Hematopoietic multipotent progenitor cell treated with erythropoietin and hydrocortisone succinate and interleukin-3 and kit ligand, for 4 days (in vitro differentiated cells): ENCODE data around the gene NPB.

Experiments
- DNase-seq: peaks from one replicate; pipeline ENCODE4 v3.0.0-alpha.2; 2015

NPB gene

GRCh38 chr17:81927653-81928543, 25.9 kb downstream of the NPB start, which contains the start of gene MAFG:
Gene MAFG, minus strand, starts transcription at chr17:81927735. Its CDS starts 4,550 bp downstream, at chr17:81923185.
- DNase-seq, result peak; percentile 98

- DNase-seq, result peak; percentile 38
These were observed 26.7 kb downstream of the NPB start for GRCh38 chr17:81928544-81929252.

DNA sequence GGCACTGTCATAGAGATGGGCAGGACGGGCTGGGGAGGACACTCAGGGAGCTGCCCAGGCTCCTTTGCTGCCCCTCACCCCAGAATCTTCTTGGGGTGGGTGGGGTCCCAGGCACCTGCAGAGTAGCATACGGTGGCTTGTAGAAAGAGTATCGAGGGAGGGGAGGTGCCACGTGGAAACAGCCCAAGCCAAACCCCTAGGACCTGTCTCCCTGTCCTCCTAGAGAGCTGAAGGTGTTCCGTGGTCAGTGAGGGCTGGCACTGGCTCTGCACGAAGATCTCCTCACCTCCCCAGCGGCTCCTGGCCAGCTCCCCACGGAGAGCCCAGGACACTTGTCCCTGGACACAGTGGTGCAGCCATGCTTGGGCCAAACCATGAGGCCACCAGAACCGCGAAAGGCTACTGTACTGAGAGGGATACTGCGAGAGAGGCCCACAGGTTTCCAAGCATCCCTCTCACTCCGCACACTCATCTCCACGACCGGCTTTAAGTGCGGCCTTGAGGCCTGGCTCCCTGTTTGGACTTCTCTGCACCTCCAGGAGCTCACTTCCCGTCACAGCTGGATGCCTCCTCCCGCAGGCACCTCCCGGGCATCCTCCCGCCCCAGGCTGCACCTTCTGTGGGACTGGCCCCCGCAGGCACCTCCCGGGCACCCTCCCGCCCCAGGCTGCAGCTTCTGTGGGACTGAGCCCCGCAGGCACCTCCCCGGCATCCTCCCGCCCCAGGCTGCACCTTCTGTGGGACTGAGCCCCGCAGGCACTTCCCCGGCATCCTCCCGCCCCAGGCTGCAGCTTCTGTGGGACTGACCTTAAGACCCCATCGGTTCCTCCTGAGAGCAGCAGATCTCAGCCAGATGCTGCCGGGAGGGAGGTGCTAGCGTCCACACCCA, 27.5 kb downstream of the NPB start:
- no peak for DNase-seq

DNA sequence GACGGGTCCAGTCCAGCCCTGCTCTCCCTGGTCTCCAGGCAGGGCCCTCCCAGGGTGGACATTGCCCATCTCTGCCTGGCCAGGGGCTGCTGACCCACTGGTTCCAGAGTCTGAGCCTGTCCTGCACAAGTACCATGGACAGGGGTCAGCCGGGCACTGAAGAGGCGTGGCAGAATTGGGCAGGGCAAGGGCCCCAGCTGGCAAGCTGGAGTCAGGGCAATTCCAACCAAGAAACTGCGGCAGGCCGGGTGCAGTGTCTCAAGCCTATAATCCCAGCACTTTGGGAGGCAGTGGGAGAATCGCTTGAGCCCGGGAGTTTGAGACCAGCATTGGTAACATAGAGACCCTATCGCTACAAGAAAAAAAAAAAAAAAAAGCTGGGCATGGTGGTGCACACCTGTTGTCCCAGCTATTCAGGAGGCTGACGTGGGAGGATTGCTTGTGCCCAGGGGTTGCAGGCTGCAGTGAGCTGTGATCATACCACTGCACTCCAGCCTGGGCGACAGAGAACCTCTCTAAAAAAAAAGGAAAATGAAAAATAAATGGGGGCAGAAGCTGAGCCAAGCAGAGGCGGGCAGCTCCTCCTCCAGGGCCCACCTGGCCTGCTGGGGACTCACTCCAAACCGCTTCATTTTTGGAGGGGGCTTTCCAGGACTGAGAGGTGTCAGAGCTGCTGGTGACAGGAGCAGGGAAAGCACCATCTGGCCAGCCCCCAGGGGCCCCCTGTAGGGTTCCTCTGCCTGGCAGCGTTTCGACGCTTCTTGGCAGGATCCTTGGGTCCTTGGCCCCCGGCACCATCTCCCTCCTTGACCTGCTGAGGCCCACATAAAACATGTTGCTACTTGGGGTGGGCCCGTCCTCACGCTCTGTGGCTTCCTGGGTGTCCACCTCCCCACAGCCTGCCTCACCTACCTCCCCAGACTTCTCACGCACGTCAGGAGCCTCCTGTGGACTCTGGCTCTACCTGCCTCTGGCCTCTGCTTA, 28.4 kb downstream of the NPB start:
- no peak for DNase-seq

DNA sequence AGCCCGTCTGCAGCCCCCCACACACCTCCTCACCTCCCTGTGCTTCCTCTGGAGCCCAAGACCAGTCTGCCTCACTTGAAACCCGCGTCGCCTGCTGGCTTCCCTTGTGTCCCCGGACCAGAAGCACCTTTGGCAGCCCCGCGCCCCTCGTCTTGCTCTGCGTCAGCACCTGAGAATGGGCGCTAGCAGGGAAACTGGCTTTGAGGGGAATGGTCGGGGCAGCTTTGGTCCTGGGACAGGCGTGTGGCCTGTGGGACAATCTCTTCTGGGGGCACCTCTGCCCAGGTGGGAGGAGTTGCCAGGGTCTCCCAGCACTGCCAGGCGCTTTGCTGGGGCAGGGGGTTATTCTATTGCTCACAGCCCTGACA, 29.1 kb downstream of the NPB start:
- no peak for DNase-seq

- peak; percentile 68 for DNase-seq
These were observed 29.7 kb downstream of the NPB start for GRCh38 chr17:81931557-81932332.

- DNase-seq, result peak; percentile 73
These were observed 30.4 kb downstream of the NPB start for GRCh38 chr17:81932333-81932983.

GRCh38 chr17:81933178-81933699, 31.2 kb downstream of the NPB start:
- DNase-seq, result no peak

DNA sequence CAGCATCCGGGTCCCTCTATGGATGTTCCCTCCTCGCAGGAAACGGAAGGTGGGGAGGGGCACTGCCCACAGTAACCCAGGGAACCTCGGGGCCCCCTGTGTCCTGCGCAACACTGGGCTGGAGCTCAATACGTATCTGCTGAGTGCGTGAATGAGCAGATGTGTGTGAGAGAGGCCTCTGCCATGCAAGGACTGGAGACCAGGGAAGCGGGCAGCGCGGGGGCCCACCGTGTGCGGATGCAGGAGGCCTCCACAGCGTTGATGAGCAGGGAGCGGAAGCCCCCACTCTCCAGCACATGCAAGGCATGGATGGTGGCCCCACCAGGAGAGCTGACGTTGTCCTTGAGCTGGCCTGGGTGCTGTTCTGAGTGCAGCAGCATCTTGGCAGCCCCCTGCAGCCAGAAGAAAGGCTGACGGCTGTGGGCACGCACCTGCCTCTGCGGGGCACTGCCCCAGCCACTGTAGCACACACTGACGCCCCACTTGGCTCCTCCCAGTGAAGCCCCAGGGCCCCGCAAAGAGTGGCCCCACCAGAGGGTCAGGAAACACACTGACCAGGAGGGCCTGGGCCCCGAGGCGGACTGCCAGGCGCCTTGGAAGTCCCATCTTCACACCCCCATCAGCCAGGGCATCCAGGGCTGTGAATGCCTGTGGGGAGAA, 32.2 kb downstream of the NPB start:
- DNase-seq, result no peak

DNA sequence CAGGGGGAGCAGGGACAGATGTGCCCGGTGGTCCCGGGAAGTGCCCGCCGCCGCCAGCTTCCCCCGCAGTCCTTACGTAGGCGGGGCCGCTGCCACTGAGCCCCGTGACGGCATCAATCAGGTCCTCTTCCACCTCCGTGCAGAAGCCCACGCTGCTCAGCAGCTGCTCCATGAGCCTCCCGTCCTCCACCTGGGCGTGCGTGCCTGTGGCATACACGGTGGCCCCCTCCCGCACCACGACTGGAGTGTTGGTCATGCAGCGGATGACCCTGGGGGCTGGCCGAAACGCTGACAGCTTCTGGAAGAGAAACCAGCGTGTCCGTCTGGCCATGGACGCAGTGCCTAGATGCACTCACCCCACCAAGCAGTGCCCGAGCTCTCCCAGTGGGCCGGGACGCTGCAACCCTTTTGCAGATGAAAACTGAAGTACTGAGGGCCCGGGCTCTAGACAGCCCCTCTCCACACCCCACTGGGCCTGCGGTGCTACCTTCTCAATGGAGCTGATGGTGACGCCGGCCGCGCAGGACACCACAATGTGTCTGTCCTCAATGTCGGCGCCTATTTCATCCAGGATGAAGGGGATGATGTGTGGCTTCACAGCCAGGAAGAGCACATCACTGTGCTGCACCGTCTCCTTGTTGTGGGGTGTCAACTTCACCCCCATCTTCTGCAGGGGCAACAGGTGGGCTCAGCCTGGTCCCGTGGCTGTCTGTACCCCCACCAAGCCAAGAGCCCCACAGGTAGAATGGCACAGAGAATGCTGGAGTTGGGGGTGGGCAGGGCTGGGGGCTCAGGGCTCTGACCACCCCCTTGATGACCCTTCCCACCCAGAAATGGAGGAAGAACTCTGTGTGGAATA, 33.0 kb downstream of the NPB start:
- DNase-seq, result no peak

DNA sequence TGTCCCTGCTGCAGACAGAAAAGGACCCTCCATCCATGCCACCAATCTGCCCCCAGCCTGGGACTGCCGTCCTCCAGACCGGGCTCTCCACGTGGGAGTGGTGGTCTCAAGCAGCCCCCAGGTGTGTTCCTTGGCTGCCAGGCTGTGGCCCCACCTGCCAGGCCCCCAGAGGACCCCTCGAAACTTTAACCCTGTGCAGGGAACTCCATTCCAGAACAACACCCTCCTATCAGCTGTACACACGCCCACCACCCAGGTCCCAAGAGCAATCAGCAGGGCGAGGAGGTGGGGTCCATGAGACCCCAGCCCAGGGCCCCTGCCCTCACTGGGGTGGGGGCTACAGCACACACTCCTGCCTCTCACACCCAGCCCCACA, 33.7 kb downstream of the NPB start:
- DNase-seq, result no peak

DNA sequence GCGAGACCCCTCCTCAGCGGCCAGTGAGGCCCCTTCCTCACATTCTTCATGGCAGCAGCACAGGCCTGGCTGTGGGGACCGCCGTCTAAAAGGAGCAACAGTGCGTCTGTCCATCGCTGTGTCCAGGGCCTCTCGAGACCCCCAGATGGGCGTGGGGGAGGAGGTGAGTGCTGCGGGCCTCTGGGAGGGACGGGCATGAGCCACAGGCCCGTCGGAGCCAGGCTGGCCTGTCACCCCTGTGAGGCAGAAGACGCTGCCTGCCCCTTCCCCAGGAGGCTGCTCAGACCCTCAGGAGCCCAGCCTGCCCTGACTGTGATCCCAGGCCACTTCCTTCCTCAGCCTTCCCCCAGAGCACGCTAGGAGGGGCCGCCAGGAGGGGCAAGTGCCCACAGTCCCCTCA, 37.2 kb downstream of the NPB start:
- no peak for DNase-seq

GRCh38 chr17:81939881-81940385, 37.9 kb downstream of the NPB start:
- no peak for DNase-seq

GRCh38 chr17:81940538-81941483, 38.8 kb downstream of the NPB start:
- no peak for DNase-seq

DNA sequence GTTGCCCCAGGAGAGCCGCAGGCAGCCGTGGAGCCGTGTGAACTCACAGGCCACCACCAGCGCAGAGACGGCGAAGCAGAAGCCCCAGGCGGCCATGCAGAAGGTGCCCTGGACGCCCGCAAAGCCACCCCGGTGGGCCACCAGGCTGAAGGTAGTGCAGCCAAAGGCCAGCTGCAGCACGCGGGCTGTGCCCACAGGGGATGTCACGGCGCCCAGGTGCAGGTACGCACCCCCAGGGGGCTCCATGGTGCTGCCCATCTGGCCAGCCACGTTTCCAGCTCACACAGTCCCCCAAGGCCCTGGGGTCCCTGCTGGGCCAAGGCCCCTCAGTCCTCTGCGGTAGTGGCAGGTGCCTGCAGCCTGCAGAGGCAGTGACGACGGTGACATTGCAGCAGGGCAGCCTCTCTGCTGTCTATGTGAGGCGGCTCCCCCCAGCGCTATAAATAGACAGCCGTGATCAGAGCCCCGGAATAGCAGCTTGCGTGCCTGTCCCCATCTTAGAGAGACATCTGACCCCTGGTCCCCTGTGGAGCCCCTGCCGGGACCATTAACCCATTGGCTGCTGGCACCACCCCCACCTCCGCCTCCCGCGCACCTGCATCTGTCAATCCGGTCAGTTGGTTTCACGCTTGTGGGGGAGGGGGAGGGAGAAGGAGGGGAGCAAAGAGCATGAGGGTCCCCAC, 39.6 kb downstream of the NPB start:
- DNase-seq, result peak; percentile 40

GRCh38 chr17:81942167-81942553, 40.1 kb downstream of the NPB start:
- no peak for DNase-seq

GRCh38 chr17:81944858-81945257, 42.8 kb downstream of the NPB start:
- DNase-seq, result no peak
